NCI-H128 (cell line): ENCODE results near the gene ARMC9.

Experiments used
- DNase-seq: peaks from one replicate; lab custom pipeline; 2025; ENCODE audit not compliant: unreplicated experiment; lab: John Stamatoyannopoulos, UW

ARMC9 gene

DNA sequence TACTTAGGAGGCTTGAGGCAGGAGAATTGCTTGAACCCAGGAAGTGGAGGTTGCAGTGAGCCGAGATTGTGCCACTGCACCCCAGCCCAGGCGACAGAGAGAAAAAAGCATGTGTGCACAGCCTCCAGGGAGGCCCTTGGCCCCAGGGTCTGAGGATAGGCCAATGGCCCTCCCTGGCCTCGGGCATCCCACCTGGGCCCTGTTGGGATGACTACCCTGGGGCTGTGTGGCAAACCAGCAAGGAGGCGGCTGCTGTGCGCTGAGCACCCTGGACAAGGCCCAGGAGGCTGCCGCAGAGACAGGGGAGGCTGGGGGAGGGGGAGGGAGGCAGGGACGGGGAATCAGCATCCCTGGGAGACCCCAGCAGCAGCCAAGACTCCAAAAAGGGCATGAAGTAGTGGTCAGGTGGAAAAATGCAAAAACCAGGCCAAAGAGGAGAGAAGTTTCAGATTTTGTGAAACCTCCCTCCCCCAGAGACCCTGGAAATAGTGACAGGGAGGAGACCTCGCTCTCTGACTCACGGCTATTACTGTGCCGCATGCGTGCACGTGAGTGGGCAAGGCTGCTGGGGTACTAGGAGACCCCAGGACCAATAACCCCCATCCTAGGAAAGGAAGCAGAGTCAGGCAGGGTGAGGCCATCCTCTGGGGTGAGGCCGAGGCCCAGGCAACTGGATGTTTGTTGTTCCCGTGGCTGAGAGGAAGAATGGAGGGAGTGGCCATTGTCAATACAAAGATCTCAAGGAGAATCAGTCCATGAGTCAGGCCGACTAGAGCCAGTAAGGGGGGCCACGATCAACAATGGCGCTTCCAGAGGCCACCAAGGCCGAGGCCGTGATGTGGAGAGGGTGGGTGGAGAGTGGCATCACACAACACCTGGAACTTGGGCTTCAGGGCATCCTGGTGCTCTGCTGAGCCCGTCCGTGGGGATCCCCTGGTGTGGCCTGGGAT is 181.1 kb downstream of the ARMC9 start:
- DNase-seq, result no peak

DNA sequence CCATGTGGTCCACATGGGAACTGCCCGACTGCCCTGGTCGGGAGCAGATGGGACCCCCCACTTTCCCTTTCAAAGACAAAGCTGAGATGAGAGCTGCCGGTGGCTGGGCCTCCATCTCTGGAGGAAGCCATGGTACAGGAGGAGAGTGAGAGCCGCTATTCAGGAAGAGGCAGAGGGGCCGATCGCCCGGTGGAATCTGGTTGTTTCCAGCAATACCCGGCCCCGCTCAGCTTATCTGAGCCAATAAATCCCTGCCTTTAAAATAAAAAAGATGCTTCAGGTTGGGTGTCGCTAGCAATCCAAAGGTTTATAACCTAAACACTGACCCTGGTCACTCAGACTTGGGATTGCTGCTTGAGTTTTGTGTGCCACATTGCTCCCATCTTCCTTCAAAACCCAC is 181.9 kb downstream of the ARMC9 start:
- no peak for DNase-seq

DNA sequence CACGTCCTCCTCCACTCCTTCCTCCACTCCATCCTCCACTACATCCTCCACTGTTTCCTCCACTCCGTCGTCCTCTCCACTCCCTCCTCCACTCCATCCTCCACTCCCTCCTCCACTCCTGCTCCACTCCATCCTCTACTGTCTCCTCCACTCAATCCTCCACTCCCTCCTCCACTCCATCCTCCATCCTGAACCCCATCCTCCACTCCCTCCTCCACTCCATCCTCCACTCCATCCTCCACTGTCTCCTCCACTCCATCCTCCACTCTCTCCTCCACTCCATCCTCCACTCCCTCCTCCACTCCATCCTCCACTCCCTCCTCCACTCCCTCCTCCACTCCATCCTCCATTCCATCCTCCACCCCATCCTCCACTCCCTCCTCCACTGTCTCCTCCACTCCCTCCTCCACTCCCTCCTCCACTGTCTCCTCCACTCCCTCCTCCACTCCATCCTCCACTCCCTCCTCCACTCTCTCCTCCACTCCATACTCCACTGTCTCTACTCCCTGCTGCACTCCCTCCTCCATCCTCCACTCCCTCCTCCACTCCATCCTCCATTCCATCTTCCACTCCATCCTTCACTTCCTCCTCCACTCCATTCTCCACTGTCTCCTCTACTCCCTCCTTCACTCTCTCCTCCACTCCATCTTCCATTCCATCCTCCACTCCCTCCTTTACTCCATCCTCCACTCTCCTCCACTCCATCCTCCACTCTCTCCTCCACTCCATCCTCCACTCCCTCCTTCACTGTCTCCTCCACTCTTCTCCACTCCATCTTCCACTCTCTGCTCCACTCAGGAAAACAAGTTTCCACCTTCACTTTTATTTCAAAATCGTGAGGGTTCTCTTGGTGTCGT is 182.8 kb downstream of the ARMC9 start:
- DNase-seq, result no peak

DNA sequence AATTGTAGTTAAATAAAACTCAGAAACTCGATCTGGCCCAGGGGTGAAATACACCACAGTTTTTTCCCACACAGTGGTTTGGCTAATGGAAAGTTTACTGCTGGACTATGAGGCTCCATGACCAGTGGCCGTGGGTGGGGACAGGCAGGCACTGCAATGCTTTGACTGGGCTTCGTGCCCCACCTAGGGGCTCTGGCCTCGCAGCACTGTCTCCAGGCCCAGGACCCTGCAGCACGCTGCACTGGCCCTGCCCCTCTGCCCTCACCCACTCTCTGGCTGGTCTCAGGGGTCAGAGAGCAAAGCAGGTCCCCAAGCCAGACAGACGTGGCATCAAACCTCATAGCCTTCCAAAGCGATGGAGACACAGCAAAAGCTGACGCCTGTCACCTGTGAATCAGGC is 183.7 kb downstream of the ARMC9 start:
- DNase-seq, result no peak

DNA sequence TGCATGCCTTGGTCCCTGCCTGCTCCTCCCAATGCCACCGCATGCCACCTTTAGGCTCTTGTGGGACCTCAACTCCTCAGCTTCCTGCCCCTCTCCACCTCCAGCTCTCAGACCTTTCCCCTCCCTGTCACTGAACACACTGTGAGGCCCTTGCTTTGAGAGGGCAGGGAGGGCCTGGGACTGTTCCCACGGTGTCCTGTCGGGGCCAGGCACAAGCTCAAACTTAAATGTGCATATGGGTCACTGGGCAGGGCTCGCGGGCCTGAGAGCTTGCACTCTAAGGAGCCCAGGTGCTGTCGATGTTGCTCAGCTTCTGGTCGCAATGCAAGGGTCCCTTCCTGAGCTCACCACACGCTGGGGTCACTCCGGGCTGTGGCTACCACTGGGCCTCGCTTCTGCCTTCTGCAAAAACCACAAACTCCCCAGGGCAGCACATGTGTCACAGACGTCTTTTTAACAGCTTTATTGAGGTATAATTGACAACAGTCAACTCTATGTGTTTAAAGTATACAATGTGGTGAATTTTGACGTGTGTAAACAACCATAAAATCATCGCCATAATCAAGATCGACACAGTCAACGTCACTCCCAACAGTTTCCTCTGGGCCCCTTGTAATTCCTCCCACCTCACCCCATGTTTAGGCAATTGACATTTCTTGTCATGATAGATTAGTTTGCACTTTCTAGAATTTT is 185.1 kb downstream of the ARMC9 start:
- no peak for DNase-seq

DNA sequence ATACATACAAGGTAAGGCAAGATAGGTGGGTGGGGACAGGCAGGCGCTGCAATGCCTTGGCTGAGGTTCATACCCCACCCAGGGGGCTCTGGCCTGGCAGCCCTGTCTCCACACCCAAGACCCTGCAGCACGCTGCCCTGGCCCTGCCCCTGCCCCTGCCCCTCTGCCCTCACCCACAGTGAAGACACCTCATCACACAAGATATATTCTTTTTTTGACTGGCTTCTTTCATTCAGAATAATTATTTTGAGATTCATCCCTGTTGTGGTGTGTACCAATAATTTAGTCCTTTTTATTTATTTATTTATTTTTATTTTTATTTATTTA is 185.6 kb downstream of the ARMC9 start:
- DNase-seq, result no peak

DNA sequence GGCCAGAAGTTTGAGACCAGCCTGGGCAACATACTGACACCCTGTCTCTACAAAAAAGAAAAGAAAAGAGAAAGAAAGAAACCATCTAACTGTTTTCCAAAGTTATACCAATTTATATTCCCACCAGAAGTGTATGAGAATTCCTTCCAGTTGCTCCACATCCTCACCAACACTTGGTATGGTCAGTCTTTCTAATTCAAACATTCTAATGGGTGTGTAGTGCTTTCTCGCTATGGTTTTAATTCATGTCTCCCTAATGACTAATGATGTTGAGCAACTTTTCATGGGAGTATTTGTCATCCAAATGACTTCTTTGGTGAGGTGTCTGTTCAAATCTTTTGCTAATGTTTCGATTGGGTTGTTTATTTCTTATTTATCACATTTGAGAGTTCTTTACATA is 186.5 kb downstream of the ARMC9 start:
- no peak for DNase-seq

DNA sequence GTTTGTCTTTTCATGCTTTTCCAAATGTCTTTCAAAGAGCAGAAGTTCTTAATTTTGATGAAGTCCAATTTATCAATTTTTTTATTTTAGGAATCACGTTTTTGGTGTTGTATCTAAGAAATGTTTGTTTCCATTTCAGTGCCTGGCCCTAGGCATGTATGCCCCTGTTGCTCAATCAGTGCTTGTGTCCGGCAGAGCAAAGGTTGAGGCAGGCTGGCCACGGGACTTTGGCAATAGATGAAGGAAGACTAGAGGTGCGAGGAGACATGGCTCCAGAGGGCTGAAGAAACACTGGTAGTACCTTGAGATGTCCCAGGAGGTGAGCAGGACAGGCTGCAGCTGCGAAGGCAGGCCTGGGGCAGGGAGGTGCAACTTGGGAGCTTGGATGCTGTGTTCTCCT is 187.0 kb downstream of the ARMC9 start:
- no peak for DNase-seq

DNA sequence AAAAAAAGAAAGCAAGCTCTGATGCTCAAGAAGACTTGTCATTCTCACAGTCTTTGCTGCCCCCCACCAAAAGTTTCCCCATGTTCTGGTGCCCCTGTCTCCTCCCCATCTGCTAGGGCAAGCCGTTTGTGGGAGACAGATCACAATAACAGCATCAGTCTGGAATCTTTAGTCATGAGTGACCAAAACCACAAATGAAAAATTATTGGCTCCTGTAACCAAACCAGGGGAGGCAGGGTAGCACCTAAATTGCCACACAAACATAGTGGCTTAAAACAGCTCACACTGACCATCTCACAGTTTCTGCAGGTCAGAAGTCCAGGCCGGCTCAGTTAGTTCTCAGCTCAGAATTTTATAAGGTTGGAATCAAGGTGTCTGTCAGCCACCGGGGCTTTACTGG is 188.0 kb downstream of the ARMC9 start:
- no peak for DNase-seq

DNA sequence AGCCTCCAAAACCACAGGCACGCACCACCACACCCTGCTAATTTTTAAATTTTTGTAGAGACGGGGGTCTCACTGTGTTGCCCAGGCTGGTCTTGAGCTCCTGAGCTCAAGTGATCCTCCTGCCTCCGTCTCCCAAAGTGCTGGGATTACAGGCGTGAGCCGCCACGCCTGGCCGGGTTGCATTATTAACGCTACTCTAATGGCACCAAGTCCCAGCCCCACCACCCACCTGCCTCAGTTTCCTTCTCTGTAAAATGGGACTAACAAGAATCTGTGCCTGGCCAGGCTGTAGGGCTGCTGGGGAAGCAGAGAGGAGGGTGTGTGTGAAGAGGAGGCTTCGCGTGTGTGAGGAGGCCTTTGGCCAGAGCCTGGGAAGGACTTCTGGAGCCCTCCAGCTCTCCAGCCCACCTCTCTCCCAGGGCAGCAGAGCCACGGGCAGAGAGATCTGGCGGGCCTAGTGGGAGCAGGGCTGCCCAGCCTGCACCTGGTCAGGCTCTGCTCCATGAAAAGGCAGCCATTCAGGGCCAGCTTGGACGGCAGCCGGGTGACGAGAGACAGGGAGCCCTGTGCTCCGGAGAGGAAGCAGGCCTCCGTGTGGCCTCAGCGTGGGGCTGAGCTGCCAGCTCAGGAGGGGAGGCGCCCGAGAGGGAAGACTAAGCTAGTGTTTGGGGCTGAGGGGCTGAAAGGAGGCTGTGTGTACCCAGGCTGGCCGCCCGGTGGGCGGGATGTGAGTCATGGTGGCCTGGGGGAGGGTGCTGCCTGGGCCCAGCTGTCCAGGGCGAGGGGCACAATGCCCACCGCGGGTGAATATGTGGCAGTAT is 189.7 kb downstream of the ARMC9 start:
- DNase-seq, result no peak

DNA sequence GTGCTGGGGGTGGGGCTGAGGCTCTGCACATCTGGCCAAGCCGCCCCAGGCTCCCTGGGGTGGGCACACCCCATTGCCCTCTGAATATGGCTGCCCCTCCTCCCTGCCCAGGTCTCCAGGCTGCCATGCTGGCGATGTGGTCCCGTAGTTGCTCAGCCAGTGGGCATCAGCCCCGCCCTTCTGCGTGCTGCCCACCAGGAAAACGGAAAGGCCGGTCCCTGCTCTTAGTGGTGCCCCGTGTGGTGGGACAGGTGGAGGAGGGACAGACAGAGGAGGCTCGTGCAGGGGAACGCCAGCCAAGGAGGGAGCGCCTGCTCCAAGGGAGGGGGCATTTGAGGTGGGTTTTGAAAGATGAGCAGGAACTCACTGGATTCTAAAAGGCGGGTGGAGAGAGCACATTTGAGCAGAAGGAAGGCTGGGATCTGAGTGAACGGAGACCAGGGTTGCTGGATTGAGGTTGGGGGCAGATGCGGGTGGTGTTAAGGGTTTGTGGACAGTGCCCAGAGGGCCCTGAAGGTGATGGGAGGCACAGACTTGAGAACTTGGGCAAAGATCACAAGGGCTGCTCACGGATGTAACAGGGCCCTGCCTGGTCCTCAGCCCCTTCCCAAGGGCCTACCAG is 190.4 kb downstream of the ARMC9 start:
- DNase-seq, result no peak

DNA sequence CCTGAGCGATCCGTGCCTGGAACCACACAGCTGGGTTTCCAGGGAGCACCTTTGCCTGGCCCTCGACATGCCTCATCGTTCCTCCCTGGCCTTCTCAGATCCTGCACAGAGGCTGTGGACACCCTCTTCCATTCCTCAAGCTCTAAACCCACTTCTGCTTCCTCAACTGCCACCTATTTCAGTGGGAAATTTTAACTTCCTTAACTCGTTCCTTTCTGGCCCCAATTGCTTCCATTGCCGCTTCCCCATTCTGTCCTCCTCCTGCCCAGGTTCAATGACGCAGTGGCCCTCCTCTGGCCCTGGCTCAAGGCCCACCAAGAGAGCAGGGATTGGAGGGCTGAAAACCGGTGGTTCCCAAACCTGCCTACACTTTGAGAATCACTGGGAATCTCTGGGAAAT is 192.2 kb downstream of the ARMC9 start:
- no peak for DNase-seq

DNA sequence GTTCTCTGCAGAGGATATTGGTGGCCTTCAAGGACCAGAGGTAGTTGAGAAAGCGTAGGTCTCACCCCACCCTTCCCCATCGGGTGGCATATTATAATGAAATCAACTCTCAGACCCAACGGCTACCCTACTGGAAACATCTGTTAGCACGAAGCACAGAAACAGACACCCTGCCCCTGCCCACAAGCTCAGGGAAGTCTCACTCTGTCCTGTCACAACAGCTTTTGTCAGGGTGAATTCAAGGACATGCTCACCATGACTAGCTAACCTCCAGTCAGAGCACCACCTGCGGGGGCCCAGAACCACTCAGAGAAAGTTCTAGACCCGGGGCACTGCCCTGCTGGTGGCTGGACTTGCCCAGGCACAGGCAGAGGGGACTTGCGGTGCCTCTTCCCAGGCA is 193.6 kb downstream of the ARMC9 start:
- no peak for DNase-seq

DNA sequence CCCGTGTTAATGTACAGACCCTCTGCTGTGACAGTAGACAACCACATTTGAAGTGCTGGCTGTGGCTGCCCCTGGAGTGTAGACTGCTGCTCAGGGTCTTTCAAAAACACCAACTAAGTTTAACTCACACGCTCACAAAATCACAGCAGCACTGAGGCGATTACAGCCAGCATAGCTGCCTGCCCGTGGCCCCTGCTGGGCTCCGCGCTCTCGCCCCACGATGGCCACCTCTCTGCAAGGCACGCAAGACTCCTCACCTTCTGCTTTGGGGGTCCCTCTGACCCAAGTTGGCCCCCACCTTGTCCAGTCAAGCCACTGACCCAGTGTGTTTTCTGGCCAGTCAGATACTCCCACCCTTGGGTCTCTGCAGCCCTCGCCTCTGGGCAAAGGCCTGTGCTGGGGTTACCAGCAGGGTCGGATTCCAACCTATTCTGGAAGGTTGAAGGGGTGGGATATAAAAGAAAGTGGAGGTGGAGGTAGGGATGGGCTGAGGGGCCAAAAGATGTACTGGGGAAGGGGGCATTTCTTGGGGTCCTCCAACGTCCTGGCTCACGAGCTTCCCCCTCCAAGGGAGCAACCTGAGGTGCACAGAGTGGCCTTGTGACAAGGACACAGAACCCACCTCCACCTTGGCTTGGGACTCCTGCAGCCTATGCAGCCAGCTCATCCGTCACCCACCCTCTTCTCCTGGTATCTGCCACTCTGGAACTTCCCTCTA is 194.2 kb downstream of the ARMC9 start:
- no peak for DNase-seq

DNA sequence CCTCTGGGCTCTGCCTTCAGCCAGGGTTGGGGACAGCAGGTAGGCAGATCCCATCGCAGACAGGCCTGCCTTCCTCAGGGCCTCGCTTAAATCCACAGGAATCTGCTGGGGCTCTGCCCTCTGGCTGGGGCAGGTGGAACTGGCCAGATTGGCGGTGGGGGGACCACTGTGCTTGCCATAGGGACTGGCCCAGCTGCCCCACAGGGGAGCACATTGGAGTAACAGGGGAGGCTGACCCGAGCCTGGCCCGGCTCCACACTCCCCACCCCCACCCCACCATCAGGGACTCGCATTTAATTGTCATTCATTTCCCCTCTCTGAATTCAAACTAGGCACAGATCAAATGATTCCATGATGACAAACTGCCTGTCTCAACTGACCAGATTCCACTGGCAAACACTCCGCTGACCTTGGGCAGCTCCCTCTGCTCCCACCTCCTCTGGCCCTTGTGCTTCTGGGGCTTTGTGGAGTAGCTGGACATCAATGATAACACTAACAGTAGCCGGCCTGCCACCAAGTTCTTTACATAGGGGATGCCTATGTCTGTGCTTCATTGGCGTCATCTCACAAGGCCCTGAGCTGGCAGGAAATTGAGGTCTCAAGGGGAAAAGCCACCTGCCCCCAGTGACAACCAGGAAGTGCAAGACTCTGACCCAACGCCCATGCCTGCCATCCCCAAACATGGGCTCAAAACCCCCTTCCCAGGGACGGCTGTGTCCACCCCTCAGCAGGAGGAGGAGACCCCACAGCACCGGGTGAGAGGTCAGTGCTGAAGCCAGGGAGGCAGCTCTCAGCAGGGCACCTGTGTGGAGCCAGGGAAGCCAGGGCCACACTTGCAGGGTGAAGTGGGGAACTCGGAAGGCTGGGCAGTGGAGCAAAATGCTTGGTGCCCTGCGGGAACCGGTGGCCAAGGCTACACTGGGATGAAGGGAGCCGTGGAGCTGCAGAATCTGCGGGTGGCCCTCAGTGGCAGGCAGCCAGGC is 195.0 kb downstream of the ARMC9 start:
- no peak for DNase-seq

DNA sequence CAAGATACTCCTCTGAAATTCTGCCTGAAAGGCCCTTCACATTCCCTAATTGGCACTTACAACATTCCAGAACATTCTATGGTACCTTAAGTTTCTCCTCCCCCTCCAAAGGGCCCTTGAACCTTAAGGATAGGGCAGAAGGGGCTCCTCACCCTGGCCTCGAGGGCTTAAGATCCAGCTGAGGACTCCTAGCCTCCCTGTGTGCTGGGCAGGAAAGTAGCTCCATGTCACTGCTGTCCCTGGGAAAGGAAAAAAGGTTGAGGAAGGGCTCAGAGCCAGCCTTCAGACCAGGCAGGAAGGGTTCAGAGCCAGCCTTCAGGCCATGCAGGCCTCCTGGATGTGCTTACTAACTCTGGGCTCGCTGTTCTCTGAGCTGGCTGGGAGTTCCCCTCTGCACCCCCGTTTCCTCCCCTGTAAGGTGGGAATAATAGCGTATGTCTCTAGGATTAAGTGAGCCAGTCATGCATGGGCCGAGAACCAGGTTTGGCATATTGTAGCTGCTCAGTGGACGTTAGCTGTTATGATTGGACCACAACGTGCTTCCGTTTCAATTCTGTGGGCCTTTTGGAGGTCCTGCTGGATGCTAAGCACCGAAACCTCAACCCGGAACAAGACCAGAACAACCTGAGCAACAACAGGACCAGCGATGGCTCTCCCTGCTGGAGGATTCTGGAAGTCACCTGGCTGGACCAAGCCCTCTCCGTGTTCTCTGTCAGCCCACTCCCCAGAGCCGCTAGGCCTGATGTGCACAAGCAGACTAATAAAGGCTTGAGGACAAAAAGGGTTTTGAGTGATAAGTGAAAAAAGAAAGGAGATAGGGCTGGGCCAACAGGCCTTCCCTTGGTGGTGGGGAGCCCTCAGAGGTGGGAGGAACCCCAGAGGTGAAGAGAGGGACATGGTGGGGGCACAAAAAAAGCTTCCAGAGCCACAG is 196.0 kb downstream of the ARMC9 start:
- DNase-seq, result no peak
